HFF-Myc (cell line): Measurements from ENCODE around the gene UBR3.
"Not testable (repeated sequence)": the region's sequence is repeated elsewhere in the genome, so short reads cannot be mapped to it uniquely, and the experiment has no call there.

Source experiments
- DNase-seq: peaks from one replicate; pipeline ENCODE4 v3.0.0-alpha.2; 2011; ENCODE audit warnings: low read depth; ENCODE audit errors: extremely low read depth
- H3K4me3 ChIP-seq: replicated peaks from 2 replicates; pipeline ENCODE4 v1.5.1; 2011; ENCODE audit warnings: low read depth, mild to moderate bottlenecking, control low read depth, low read length
- CTCF ChIP-seq: IDR thresholded peaks from 2 replicates; pipeline ENCODE4 v1.5.1; 2012; ENCODE audit warnings: mild to moderate bottlenecking, low read depth, low read length, control low read depth; ENCODE audit errors: missing control alignments

The UBR3 gene

GRCh38 chr2:169925968-169926367 lies 98.7 kb downstream of the UBR3 start:
- TF ChIP-seq CTCF, result no peak
- DNase-seq, result no peak
- no peak overlapping the region for H3K4me3 ChIP-seq

- TF ChIP-seq CTCF, result peak; percentile 28
- H3K4me3 ChIP-seq, result no peak overlapping the region
- DNase-seq, result peak; percentile 16
Observed at GRCh38 chr2:169928463-169928864, 101.2 kb downstream of the UBR3 start.

GRCh38 chr2:169933124-169933711 lies 106.0 kb downstream of the UBR3 start:
- H3K4me3 ChIP-seq, result no peak overlapping the region
- DNase-seq, result no peak
- TF ChIP-seq CTCF, result peak; percentile 62

- H3K4me3 ChIP-seq, DNase-seq: not testable (repeated sequence)
Observed at GRCh38 chr2:169936652-169937051, 109.4 kb downstream of the UBR3 start.

GRCh38 chr2:169945515-169945914 lies 118.3 kb downstream of the UBR3 start:
- no peak overlapping the region for H3K4me3 ChIP-seq
- no peak for TF ChIP-seq CTCF
- no peak for DNase-seq

GRCh38 chr2:169946092-169946491 lies 118.8 kb downstream of the UBR3 start:
- no peak for DNase-seq
- H3K4me3 ChIP-seq, result no peak overlapping the region
- TF ChIP-seq CTCF, result no peak

- no peak overlapping the region for H3K4me3 ChIP-seq
- no peak for TF ChIP-seq CTCF
- no peak for DNase-seq
Observed at GRCh38 chr2:169946546-169946945, 119.3 kb downstream of the UBR3 start.
